Adrenal gland (tissue), 5 donors: ENCODE data around the gene TLN1.

ENCODE experiments used
- POLR2A ChIP-seq, 2 donors: fragments of 450-650 bp; IDR thresholded peaks; one replicate each; pipeline ENCODE4 v1.6.1; 2017; ENCODE audit warnings: antibody characterized with exemption in 2 of 2, mild to moderate bottlenecking in 2 of 2, moderate library complexity in 1 of 2
- TF ChIP-seq, protein P1 (sequence below), 6 experiments: fragments of 450-650 bp in 4 of 6; fragments of 200-600 bp in 2 of 6; sonication (generic) in 1 of 6; IDR thresholded peaks; 1 replicate in 5 of 6; 2 replicates in 1 of 6; pipeline versions ENCODE4 v1.5.1 to v1.8.0; 2016 to 2021; ENCODE audit warnings: antibody characterized with exemption in 6 of 6, mild to moderate bottlenecking in 2 of 6, moderate library complexity in 1 of 6
- donor health status: DM: no; HTN: no; CAD: no.

- TF ChIP-seq, protein P1, sequence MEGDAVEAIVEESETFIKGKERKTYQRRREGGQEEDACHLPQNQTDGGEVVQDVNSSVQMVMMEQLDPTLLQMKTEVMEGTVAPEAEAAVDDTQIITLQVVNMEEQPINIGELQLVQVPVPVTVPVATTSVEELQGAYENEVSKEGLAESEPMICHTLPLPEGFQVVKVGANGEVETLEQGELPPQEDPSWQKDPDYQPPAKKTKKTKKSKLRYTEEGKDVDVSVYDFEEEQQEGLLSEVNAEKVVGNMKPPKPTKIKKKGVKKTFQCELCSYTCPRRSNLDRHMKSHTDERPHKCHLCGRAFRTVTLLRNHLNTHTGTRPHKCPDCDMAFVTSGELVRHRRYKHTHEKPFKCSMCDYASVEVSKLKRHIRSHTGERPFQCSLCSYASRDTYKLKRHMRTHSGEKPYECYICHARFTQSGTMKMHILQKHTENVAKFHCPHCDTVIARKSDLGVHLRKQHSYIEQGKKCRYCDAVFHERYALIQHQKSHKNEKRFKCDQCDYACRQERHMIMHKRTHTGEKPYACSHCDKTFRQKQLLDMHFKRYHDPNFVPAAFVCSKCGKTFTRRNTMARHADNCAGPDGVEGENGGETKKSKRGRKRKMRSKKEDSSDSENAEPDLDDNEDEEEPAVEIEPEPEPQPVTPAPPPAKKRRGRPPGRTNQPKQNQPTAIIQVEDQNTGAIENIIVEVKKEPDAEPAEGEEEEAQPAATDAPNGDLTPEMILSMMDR (IDR thresholded peaks at IDR 0.05): no peak
- no peak for TF ChIP-seq POLR2A (IDR thresholded peaks at IDR 0.05)
These were observed 8.2 kb upstream of the TLN1 start for GRCh38 chr9:35740243-35740642.
